Measurements from ENCODE around the gene HRAS. TPM values are rescaled to one million over a fixed set of nuclear protein-coding genes. Genes with fewer than 3 reads are reported as not detected.

The HRAS gene
- total and polyA plus RNA-seq, 2 of the 8 experiments (the other 6 are each of a cell fraction or from before 2014, with no cell fraction given), result 44.3 to 54.7 TPM

DNA sequence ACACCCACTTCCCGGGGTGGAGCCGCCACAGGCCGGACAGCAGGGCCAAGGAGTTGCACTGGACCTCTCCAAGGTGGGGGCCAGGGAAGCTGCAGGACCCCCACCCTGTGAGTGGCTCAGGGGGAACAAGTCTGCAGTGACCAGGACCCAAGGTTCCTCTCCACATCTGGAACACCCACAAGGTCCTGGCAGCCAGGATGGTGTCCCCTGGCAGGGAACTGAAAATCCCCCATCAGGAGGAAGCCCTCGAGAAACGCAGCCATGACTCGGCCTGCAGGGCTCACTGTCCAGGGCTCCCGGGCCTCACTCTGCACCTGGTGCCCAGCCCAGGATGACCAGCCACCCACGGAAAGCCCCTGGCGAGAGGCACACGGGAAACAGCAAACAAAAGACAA is 39.8 kb downstream of the HRAS start:
- H3K14ac ChIP-seq (ENCODE audit: insufficient read length), result no peak overlapping the region
- no peak overlapping the region for H3K56ac ChIP-seq (replicated peaks; ENCODE audit: insufficient read length, low read depth, low read length)
- no peak overlapping the region for H2BK120ac ChIP-seq (replicated peaks; ENCODE audit: low read depth, low read length)
- H4K91ac ChIP-seq (replicated peaks; ENCODE audit: insufficient read length, low read length), result no peak overlapping the region
- no peaks in the 10 kb centered on the region for H3K4me1 ChIP-seq (replicated peaks in 1 of 4; ENCODE audit: control insufficient read depth in 3 of 4, insufficient read depth in 4 of 4, low read length in 3 of 4)
- H3K79me2 ChIP-seq (ENCODE audit: control insufficient read depth in 1 of 2, insufficient read depth in 2 of 2, low read length in 2 of 2), result no peaks in the 10 kb centered on the region
- H2AFZ ChIP-seq (ENCODE audit: low read length), result no peak overlapping the region
- H3K27ac ChIP-seq (ENCODE audit: low read depth, low read length), result no peak overlapping the region
- no peak overlapping the region for H2BK5ac ChIP-seq (ENCODE audit: low read depth, low read length)
- no peak for FAIRE-seq
- H2BK20ac ChIP-seq (ENCODE audit: low read length), result no peak overlapping the region
- H3K23ac ChIP-seq (ENCODE audit: insufficient read length), result no peak overlapping the region
- H3K9me3 ChIP-seq (ENCODE audit: insufficient read depth in 2 of 2, low read depth in 1 of 2, low read length in 1 of 2), result peaks cover 11 to 19% of the 10 kb centered on the region in 2 experiments; a peak in 3 of 4 replicates
- H3K36me3 ChIP-seq (ENCODE audit: control insufficient read depth in 2 of 4, insufficient read depth in 4 of 4, low read length in 3 of 4), result peaks cover 17 to 45% (median 34%) of the 10 kb centered on the region in 4 experiments; a peak in 7 of 8 replicates
- ChIA-PET CTCF (ENCODE audit: partially characterized antibody) (interaction anchor here (0.9 to 1.7 kb wide), 3 partner anchors 16 to 47 kb away, joined by 3 to 5 read pairs (median 5); no protein-coding TSS in a partner anchor), POLR2A (ENCODE audit: partially characterized antibody) (interaction anchor here (1.4 to 1.7 kb wide), 3 partner anchors 10 to 79 kb away, joined by 3 to 11 read pairs (median 4); partner anchors contain the start of gene RNH1)
- no peak for TF ChIP-seq ATF3 (IDR thresholded peaks at IDR 0.05; ENCODE audit: insufficient read depth, low read depth, low read length)
- TF ChIP-seq RFX5 (IDR thresholded peaks at IDR 0.05; ENCODE audit: borderline replicate concordance, low read depth, low read length), result no peak
- no peak for TF ChIP-seq TAF7 (optimal IDR thresholded peaks at IDR 0.05; ENCODE audit: borderline replicate concordance, low read depth, low read length)
- H3K4me3 ChIP-seq (ENCODE audit: extremely low read depth in 1 of 4, insufficient read depth in 2 of 4, low read depth in 3 of 4, low read length in 4 of 4), result no peak overlapping the region
- peaks cover 4 to 10% of the 10 kb centered on the region in 2 experiments for H4K20me1 ChIP-seq (replicated peaks in 1 of 2; ENCODE audit: control insufficient read depth in 1 of 2, insufficient read depth in 2 of 2, low read length in 2 of 2)
- H3K4me2 ChIP-seq (ENCODE audit: insufficient read depth in 1 of 2, low read depth in 2 of 2, low read length in 2 of 2), result no peak overlapping the region
- no peak overlapping the region for H3K18ac ChIP-seq (ENCODE audit: extremely low read depth, low read length)
- no peak overlapping the region for H3K4ac ChIP-seq (replicated peaks; ENCODE audit: insufficient read length, low read depth, low read length)
- 97% methylated on average over 10 of the region's 10 CpGs; no CpG with 5 or more reads in 1 of the 2 experiments for WGBS, 2 experiments (ENCODE audit: extremely low coverage in 1 of 2, insufficient coverage in 1 of 2, insufficient read length in 1 of 2, insufficient replicate concordance in 2 of 2, low coverage in 1 of 2, low lambda C conversion rate in 2 of 2, missing lambda C conversion rate in 1 of 2)
- H4K8ac ChIP-seq (ENCODE audit: extremely low read depth, insufficient read depth, low read length), result no peak overlapping the region; the same call in 1 of the 2 replicates
- no peak overlapping the region for H2BK15ac ChIP-seq (ENCODE audit: low read length)
- no peaks in the 10 kb centered on the region for H3K27me3 ChIP-seq (replicated peaks in 1 of 4; ENCODE audit: control insufficient read depth in 3 of 4, extremely low read depth in 1 of 4, insufficient read depth in 3 of 4, low read length in 3 of 4)
- H3K79me1 ChIP-seq (ENCODE audit: low read depth, low read length), result no peaks in the 10 kb centered on the region; the same call in 1 of the 2 replicates
- DNase-seq (ENCODE audit: low read depth in 1 of 2, low spot score in 2 of 2), result no peak
- no peak overlapping the region for H2AK5ac ChIP-seq (ENCODE audit: low read depth, low read length)
- no peak overlapping the region for H4K5ac ChIP-seq (ENCODE audit: insufficient read length, low read depth, low read length)
- H2BK12ac ChIP-seq (ENCODE audit: low read depth, low read length), result no peak overlapping the region
- no peaks in the 10 kb centered on the region for H3K23me2 ChIP-seq (ENCODE audit: low read depth, low read length)
- H3K9ac ChIP-seq (replicated peaks in 1 of 4; ENCODE audit: extremely low read depth in 1 of 4, low read depth in 3 of 4, low read length in 3 of 4), result no peak overlapping the region

All from H1 (cell line).